HL-60 (cell line): Measurements from ENCODE around the gene DMXL1.

ENCODE experiments used
- DNase-seq, 2 experiments: peaks; one replicate each; pipeline ENCODE4 v3.0.0-alpha.2; 2010 to 2020; ENCODE audit warnings: low read depth in 1 of 2, low spot score in 1 of 2
- H3K27ac ChIP-seq: fragments of 250-450 bp; sonication (Bioruptor Pico); replicated peaks from 2 replicates; pipeline ENCODE4 v1.5.1; 2020; ENCODE audit warnings: mild to moderate bottlenecking, moderate library complexity
- H3K27me3 ChIP-seq: fragments of 250-450 bp; sonication (Bioruptor Pico); 2 replicates; pipeline ENCODE4 v1.5.1; 2021; ENCODE audit warnings: mild to moderate bottlenecking, moderate library complexity; ENCODE audit not compliant: insufficient read depth, poor library complexity, severe bottlenecking
- H3K4me3 ChIP-seq: replicated peaks from 2 replicates; pipeline ENCODE4 v1.5.1; 2011; ENCODE audit warnings: mild to moderate bottlenecking, control low read depth, low read length; ENCODE audit not compliant: insufficient read depth
- GABPA ChIP-seq: IDR thresholded peaks from 2 replicates; pipeline ENCODE4 v1.6.1; 2012; ENCODE audit warnings: low read depth
- POLR2AphosphoS5 ChIP-seq: IDR thresholded peaks from 2 replicates; pipeline ENCODE4 v1.6.1; 2012; ENCODE audit warnings: low read depth
- REST ChIP-seq: IDR thresholded peaks from 2 replicates; pipeline ENCODE4 v1.6.1; 2012; ENCODE audit warnings: low read depth; ENCODE audit not compliant: insufficient replicate concordance
- SPI1 ChIP-seq: IDR thresholded peaks from 2 replicates; pipeline ENCODE4 v1.6.1; 2012; ENCODE audit warnings: low read depth, mild to moderate bottlenecking, borderline replicate concordance
- TF ChIP-seq, protein P1 (sequence below): IDR thresholded peaks from one replicate; pipeline ENCODE4 v1.5.1; 2011; ENCODE audit warnings: low read length, control low read depth, inconsistent platforms; ENCODE audit not compliant: insufficient read depth

Gene DMXL1

DNA sequence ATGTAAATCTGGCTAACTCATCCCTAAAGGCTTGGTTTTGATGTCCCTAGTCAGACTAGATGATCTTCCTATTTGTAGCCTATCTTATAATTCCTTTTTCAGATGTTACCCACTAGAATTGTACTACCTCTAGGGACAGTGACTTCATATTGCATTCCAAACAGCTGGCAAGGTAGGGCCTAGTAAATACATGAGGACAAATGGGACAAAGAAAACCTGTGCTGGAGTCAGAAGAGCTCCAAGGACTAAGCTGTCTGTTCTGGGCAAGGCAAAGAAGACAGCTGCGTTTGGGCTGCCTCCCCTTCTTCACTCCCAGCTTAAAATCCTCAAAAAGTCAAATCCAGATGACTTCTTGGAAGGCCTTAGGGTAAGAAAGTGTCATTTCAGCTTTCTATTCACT lies 10.0 kb downstream of the DMXL1 start:
- Histone ChIP-seq H3K27ac (no peak overlapping the region), H3K4me3 (no peak overlapping the region)

DNA sequence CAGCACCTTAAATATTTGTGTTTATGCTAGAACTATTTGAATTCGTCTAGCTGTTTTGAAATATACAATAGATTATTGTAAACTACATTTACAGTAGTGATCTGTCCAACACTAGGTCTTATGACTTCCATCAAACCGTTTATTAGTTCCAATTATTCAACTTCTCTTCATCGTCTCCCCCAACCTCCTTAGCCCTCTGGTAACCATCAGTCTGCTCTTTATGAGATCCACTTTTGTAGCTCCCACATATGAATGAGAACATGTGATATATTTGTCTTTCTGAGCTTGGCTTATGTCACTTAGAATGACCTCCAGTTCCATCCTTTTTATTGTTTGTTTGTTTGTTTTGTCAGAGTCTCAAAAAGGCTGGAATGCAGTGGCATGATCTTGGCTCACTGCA lies 11.8 kb downstream of the DMXL1 start:
- Histone ChIP-seq H3K4me3 (no peak overlapping the region), H3K27me3 (no peaks in the 10 kb centered on the region), H3K27ac (no peak overlapping the region)
- TF ChIP-seq SPI1, result no peak
- no peak for TF ChIP-seq REST
- no peak for TF ChIP-seq GABPA
- TF ChIP-seq, protein P1, sequence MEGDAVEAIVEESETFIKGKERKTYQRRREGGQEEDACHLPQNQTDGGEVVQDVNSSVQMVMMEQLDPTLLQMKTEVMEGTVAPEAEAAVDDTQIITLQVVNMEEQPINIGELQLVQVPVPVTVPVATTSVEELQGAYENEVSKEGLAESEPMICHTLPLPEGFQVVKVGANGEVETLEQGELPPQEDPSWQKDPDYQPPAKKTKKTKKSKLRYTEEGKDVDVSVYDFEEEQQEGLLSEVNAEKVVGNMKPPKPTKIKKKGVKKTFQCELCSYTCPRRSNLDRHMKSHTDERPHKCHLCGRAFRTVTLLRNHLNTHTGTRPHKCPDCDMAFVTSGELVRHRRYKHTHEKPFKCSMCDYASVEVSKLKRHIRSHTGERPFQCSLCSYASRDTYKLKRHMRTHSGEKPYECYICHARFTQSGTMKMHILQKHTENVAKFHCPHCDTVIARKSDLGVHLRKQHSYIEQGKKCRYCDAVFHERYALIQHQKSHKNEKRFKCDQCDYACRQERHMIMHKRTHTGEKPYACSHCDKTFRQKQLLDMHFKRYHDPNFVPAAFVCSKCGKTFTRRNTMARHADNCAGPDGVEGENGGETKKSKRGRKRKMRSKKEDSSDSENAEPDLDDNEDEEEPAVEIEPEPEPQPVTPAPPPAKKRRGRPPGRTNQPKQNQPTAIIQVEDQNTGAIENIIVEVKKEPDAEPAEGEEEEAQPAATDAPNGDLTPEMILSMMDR, result no peak
- no peak for TF ChIP-seq POLR2AphosphoS5
- no peak for DNase-seq

More for the DNA sequence above, 10.0 kb downstream of the DMXL1 start:
- no peaks in the 10 kb centered on the region for H3K27me3 ChIP-seq
- TF ChIP-seq, protein P1, result no peak
- TF ChIP-seq REST (no peak), POLR2AphosphoS5 (no peak), SPI1 (no peak), GABPA (no peak)
- DNase-seq, result no peak

DNA sequence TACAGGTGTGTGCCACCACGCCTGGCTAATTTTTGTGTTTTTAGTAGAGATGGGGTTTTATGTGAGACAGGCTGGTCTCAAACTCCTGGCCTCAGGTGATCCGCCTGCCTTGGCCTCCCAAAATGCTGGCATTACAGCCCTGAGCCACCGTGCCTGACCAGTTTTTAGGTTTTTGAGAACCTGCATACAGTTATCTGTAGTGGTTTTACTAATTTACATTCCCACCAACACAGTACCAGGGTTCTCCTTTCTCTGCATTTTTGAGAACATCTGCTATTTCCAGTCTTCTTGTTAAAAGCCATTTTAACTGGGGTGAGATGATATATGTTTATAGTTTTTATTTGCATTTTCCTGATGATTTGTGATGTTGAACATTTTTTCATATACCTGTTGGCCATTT lies 12.8 kb downstream of the DMXL1 start:
- Histone ChIP-seq H3K27me3 (no peaks in the 10 kb centered on the region), H3K4me3 (no peak overlapping the region), H3K27ac (no peak overlapping the region)
- TF ChIP-seq GABPA (no peak), REST (no peak), SPI1 (no peak), POLR2AphosphoS5 (no peak)
- TF ChIP-seq, protein P1, result no peak
- DNase-seq, result no peak
